NCI-H2029 treated with DMSO at 0.1 percent for 48 hours (cell line): ENCODE measurements around the gene BICD2.

Experiments
- DNase-seq: peaks from one replicate; lab custom pipeline; 2025; lab: John Stamatoyannopoulos, UW

The BICD2 gene

GRCh38 chr9:92747459-92748232, 17.0 kb downstream of the BICD2 start:
- DNase-seq: no peak

GRCh38 chr9:92746567-92747458, 17.8 kb downstream of the BICD2 start:
- no peak for DNase-seq

GRCh38 chr9:92745881-92746280, 18.8 kb downstream of the BICD2 start:
- DNase-seq: no peak

GRCh38 chr9:92745331-92745730, 19.3 kb downstream of the BICD2 start:
- no peak for DNase-seq

- DNase-seq: no peak
Measured at GRCh38 chr9:92740969-92741368, 23.7 kb downstream of the BICD2 start.

- DNase-seq: no peak
Measured at GRCh38 chr9:92740446-92740961, 24.1 kb downstream of the BICD2 start.

- no peak for DNase-seq
Measured at GRCh38 chr9:92740009-92740408, 24.6 kb downstream of the BICD2 start.

- DNase-seq: no peak
Measured at GRCh38 chr9:92739346-92739970, 25.2 kb downstream of the BICD2 start.

GRCh38 chr9:92738661-92739081, 26.0 kb downstream of the BICD2 start:
- DNase-seq: no peak

GRCh38 chr9:92737611-92738299, 26.9 kb downstream of the BICD2 start:
- no peak for DNase-seq

GRCh38 chr9:92737216-92737606, 27.4 kb downstream of the BICD2 start:
- DNase-seq: no peak

GRCh38 chr9:92736563-92737215, 27.9 kb downstream of the BICD2 start:
- DNase-seq: no peak

- DNase-seq: no peak
Measured at GRCh38 chr9:92735636-92736562, 28.7 kb downstream of the BICD2 start.

GRCh38 chr9:92734931-92735635, 29.6 kb downstream of the BICD2 start:
- DNase-seq: no peak

GRCh38 chr9:92730897-92731296, 33.7 kb downstream of the BICD2 start:
- DNase-seq: no peak

- no peak for DNase-seq
Measured at GRCh38 chr9:92729735-92730155, 34.9 kb downstream of the BICD2 start.

GRCh38 chr9:92728831-92729734, 35.5 kb downstream of the BICD2 start:
- DNase-seq: no peak
